Naive thymus-derived CD4-positive, alpha-beta T cell (primary cell): Measurements from ENCODE around the gene STRIP1. TPM values are rescaled to one million over a fixed set of nuclear protein-coding genes. Genes with fewer than 3 reads are reported as not detected.

ENCODE experiments used
- ATAC-seq: fragments of 150-1000 bp; cut with Tn5 transposase; 2 replicates; pipeline ENCODE4 v1.10.0; 2021; ENCODE audit warnings: mild to moderate bottlenecking, moderate library complexity
- CTCF ChIA-PET: fragments of 350-600 bp; sonication (Branson Sonifier 250); formaldehyde crosslinking; loops from one replicate; lab custom pipeline; 2021; ENCODE audit warnings: antibody characterized with exemption; lab: Charles Lee
- POLR2A ChIA-PET: fragments of 350-600 bp; sonication (Branson Sonifier 250); formaldehyde crosslinking; loops from one replicate; lab custom pipeline; 2021; ENCODE audit warnings: antibody characterized with exemption, inconsistent platforms; lab: Charles Lee
- DNase-seq, 9 donors: peaks; one replicate each; pipeline versions ENCODE4 v3.0.0 to v3.0.0-alpha.2; 2020 to 2022; ENCODE audit warnings: mixed read lengths in 1 of 9
- H3K27ac ChIP-seq: one replicate; pipeline ENCODE4 v1.7.0; 2013; ENCODE audit warnings: mild to moderate bottlenecking, low read depth, low read length, moderate library complexity
- H3K27me3 ChIP-seq, 2 donors: one replicate each; pipeline ENCODE4 v1.7.0; 2013; ENCODE audit warnings: low read length in 2 of 2, mild to moderate bottlenecking in 2 of 2, moderate library complexity in 2 of 2; ENCODE audit not compliant: control insufficient read depth in 2 of 2, insufficient read depth in 2 of 2
- H3K36me3 ChIP-seq, 3 experiments: 1 replicate in 2 of 3; 2 replicates in 1 of 3; pipeline ENCODE4 v1.7.0; 2013; ENCODE audit warnings: low read length in 3 of 3, mild to moderate bottlenecking in 3 of 3, moderate library complexity in 1 of 3; ENCODE audit not compliant: insufficient read depth in 3 of 3, control insufficient read depth in 2 of 3
- H3K4me1 ChIP-seq, 2 donors: one replicate each; pipeline ENCODE4 v1.7.0; 2013; ENCODE audit warnings: low read length in 2 of 2, mild to moderate bottlenecking in 2 of 2, moderate library complexity in 1 of 2; ENCODE audit not compliant: control insufficient read depth in 2 of 2, insufficient read depth in 2 of 2
- H3K4me3 ChIP-seq: 2 replicates; pipeline ENCODE4 v1.7.0; 2013; ENCODE audit warnings: mild to moderate bottlenecking, low read length
- H3K9me3 ChIP-seq, 3 experiments: 1 replicate in 2 of 3; 2 replicates in 1 of 3; pipeline ENCODE4 v1.7.0; 2013; ENCODE audit warnings: low read length in 3 of 3; ENCODE audit not compliant: control insufficient read depth in 2 of 3
- H3K27ac Mint-ChIP-seq, 9 donors: one replicate each; pipeline ENCODE4 v1.8.0; 2020 to 2022; ENCODE audit warnings: mixed read lengths in 9 of 9, mild to moderate bottlenecking in 8 of 9, moderate library complexity in 5 of 9, inconsistent platforms in 2 of 9
- H3K27me3 Mint-ChIP-seq, 5 donors: one replicate each; pipeline ENCODE4 v1.8.0; 2021 to 2022; ENCODE audit warnings: mixed read lengths in 5 of 5, mild to moderate bottlenecking in 1 of 5
- H3K36me3 Mint-ChIP-seq, 5 donors: one replicate each; pipeline ENCODE4 v1.8.0; 2020 to 2022; ENCODE audit warnings: mixed read lengths in 5 of 5, mild to moderate bottlenecking in 3 of 5, inconsistent platforms in 1 of 5
- H3K4me1 Mint-ChIP-seq, 7 donors: one replicate each; pipeline ENCODE4 v1.8.0; 2020 to 2022; ENCODE audit warnings: mixed read lengths in 7 of 7, mild to moderate bottlenecking in 3 of 7, inconsistent platforms in 1 of 7
- H3K4me3 Mint-ChIP-seq, 10 donors: one replicate each; pipeline ENCODE4 v1.8.0; 2020 to 2022; ENCODE audit warnings: mild to moderate bottlenecking in 10 of 10, mixed read lengths in 10 of 10, moderate library complexity in 6 of 10, inconsistent platforms in 2 of 10
- H3K9me3 Mint-ChIP-seq, 11 donors: one replicate each; pipeline ENCODE4 v1.8.0; 2020 to 2022; ENCODE audit warnings: mixed read lengths in 11 of 11, mild to moderate bottlenecking in 4 of 11, inconsistent platforms in 1 of 11, moderate library complexity in 1 of 11
- intact Hi-C, 2 donors: fragments of 100-400 bp; cut with micrococcal nuclease; formaldehyde crosslinking; loops; one replicate each; pipeline ENCODE4 v1.15.1; 2023
- polyA plus RNA-seq, 2 donors: library from polyadenylated mRNA; unstranded; fragments of 300-500 nt; fragmentation: Illumina TruSeq; gene quantifications; one replicate each; pipeline ENCODE4 v1.2.3, GENCODE V29; 2021
- total RNA-seq, 6 experiments: library from RNA in 5 of 6; stranded (reverse) in 5 of 6; gene quantifications; 1 replicate in 5 of 6; 2 replicates in 1 of 6; pipeline ENCODE4 v1.2.3 and lab custom pipeline; 2021 to 2026

Gene STRIP1
- total and polyA plus RNA-seq, 7 experiments from 2014 or later: 21.4 to 83.9 (median 65.7) TPM

GRCh38 chr1:110038271-110038670 lies 3.8 kb downstream of the STRIP1 start:
- CTCF ChIA-PET: no interaction called here
- Histone ChIP-seq H3K27ac (no peak overlapping the region), H3K36me3 (peaks cover 5 to 58% (median 17%) of the 10 kb centered on the region in 3 experiments), H3K27me3 (no peaks in the 10 kb centered on the region), H3K4me1 (peaks cover 17 to 19% of the 10 kb centered on the region in 2 donors), H3K4me3 (no peak overlapping the region), H3K9me3 (no peaks in the 10 kb centered on the region)
- ATAC-seq (no peak), DNase-seq (no peak)
- Mint-ChIP-seq H3K4me3 (no peak overlapping the region), H3K27me3 (no peaks in the 10 kb centered on the region), H3K9me3 (no peaks in the 10 kb centered on the region), H3K36me3 (peaks cover 6 to 37% (median 18%) of the 10 kb centered on the region in 5 donors), H3K27ac (no peak overlapping the region), H3K4me1 (peaks cover 15 to 39% (median 31%) of the 10 kb centered on the region in 7 donors)
- POLR2A ChIA-PET: no interaction called here
- intact Hi-C loops: loop anchor here (5.0 to 10.0 kb wide), 3 partner anchors 1073 to 1719 kb away; partner anchors contain the start of genes ATP5PB (in 1 of the 2), CLCC1 (in 1 of the 2), DDX20 (in 1 of the 2) and WDR77 (in 1 of the 2)

- ChIA-PET CTCF (interaction anchor here (1.1 to 1.5 kb wide), 2 partner anchors 10 to 14 kb away, joined by 3 to 4 read pairs; no protein-coding TSS in a partner anchor), POLR2A (no interaction called here)
- intact Hi-C loops: loop anchor here (5.0 to 10.0 kb wide), 3 partner anchors 1075 to 1718 kb away; partner anchors contain the start of genes ATP5PB (in 1 of the 2), CLCC1 (in 1 of the 2), DDX20 (in 1 of the 2) and WDR77 (in 1 of the 2)
- Histone ChIP-seq H3K4me3 (no peak overlapping the region), H3K9me3 (no peaks in the 10 kb centered on the region), H3K27ac (no peak overlapping the region), H3K36me3 (peaks cover 13 to 71% (median 28%) of the 10 kb centered on the region in 3 experiments), H3K4me1 (peaks cover 7 to 10% of the 10 kb centered on the region in 2 donors), H3K27me3 (no peaks in the 10 kb centered on the region)
- no peaks in the 10 kb centered on the region for H3K27me3 Mint-ChIP-seq
- H3K9me3 Mint-ChIP-seq: no peaks in the 10 kb centered on the region
- H3K27ac Mint-ChIP-seq: no peak overlapping the region
- no peak overlapping the region for H3K4me3 Mint-ChIP-seq
- no peak for ATAC-seq
- peaks cover 11 to 47% (median 18%) of the 10 kb centered on the region in 5 donors for H3K36me3 Mint-ChIP-seq
- no peak for DNase-seq
- H3K4me1 Mint-ChIP-seq: peaks cover 7 to 27% (median 20%) of the 10 kb centered on the region in 7 donors
Measured at GRCh38 chr1:110039641-110040040, 5.2 kb downstream of the STRIP1 start.

- Mint-ChIP-seq H3K27ac (peak overlapping the region in 1 of 9 donors; percentile 46), H3K9me3 (no peaks in the 10 kb centered on the region), H3K4me1 (peaks cover 3 to 22% (median 15%) of the 10 kb centered on the region in 7 donors), H3K36me3 (peaks cover 13 to 49% (median 20%) of the 10 kb centered on the region in 5 donors), H3K4me3 (no peak overlapping the region), H3K27me3 (no peaks in the 10 kb centered on the region)
- ChIA-PET CTCF (interaction anchor here (1.0 kb wide), 1 partner anchor 15 kb away, joined by 4 read pairs; no protein-coding TSS in a partner anchor), POLR2A (no interaction called here)
- peaks cover 5 to 6% of the 10 kb centered on the region in 2 donors for H3K4me1 ChIP-seq
- H3K4me3 ChIP-seq: no peak overlapping the region
- DNase-seq (no peak), ATAC-seq (peak; percentile 14)
- H3K9me3 ChIP-seq: no peaks in the 10 kb centered on the region
- no peaks in the 10 kb centered on the region for H3K27me3 ChIP-seq
- peaks cover 18 to 76% (median 31%) of the 10 kb centered on the region in 3 experiments for H3K36me3 ChIP-seq
- H3K27ac ChIP-seq: no peak overlapping the region
- intact Hi-C loops: no loop called here
Measured at GRCh38 chr1:110040548-110040947, 6.1 kb downstream of the STRIP1 start.

- H3K4me1 Mint-ChIP-seq: peaks cover 0 to 6% (median 0%) of the 10 kb centered on the region in 7 donors
- ATAC-seq: no peak
- H3K9me3 ChIP-seq: no peaks in the 10 kb centered on the region
- no peak overlapping the region for H3K4me3 ChIP-seq
- H3K27me3 ChIP-seq: no peaks in the 10 kb centered on the region
- peaks cover 29 to 99% (median 34%) of the 10 kb centered on the region in 3 experiments for H3K36me3 ChIP-seq
- ChIA-PET CTCF (interaction anchor here (0.6 kb wide), 1 partner anchor 11 kb away, joined by 3 read pairs; no protein-coding TSS in a partner anchor), POLR2A (no interaction called here)
- H3K4me1 ChIP-seq: no peaks in the 10 kb centered on the region
- no peak overlapping the region for H3K27ac Mint-ChIP-seq
- DNase-seq: no peak
- H3K36me3 Mint-ChIP-seq: peaks cover 13 to 68% (median 32%) of the 10 kb centered on the region in 5 donors
- no peak overlapping the region for H3K4me3 Mint-ChIP-seq
- no peaks in the 10 kb centered on the region for H3K9me3 Mint-ChIP-seq
- no peaks in the 10 kb centered on the region for H3K27me3 Mint-ChIP-seq
- intact Hi-C loops: no loop called here
- H3K27ac ChIP-seq: no peak overlapping the region
Measured at GRCh38 chr1:110043016-110043415, 8.6 kb downstream of the STRIP1 start.

- H3K4me1 ChIP-seq: no peaks in the 10 kb centered on the region
- Mint-ChIP-seq H3K4me3 (no peak overlapping the region), H3K27ac (no peak overlapping the region), H3K36me3 (peaks cover 17 to 67% (median 28%) of the 10 kb centered on the region in 5 donors), H3K9me3 (no peaks in the 10 kb centered on the region), H3K4me1 (peaks cover 0 to 6% (median 0%) of the 10 kb centered on the region in 7 donors), H3K27me3 (no peaks in the 10 kb centered on the region)
- no peak for ATAC-seq
- peaks cover 26 to 99% (median 30%) of the 10 kb centered on the region in 3 experiments for H3K36me3 ChIP-seq
- H3K27ac ChIP-seq: no peak overlapping the region
- no peaks in the 10 kb centered on the region for H3K27me3 ChIP-seq
- H3K4me3 ChIP-seq: no peak overlapping the region
- ChIA-PET POLR2A (no interaction called here), CTCF (interaction anchor here (0.6 to 1.2 kb wide), 2 partner anchors 12 to 126 kb away, joined by 3 to 5 read pairs; no protein-coding TSS in a partner anchor)
- H3K9me3 ChIP-seq: no peaks in the 10 kb centered on the region
- DNase-seq: no peak
- intact Hi-C loops: no loop called here
Measured at GRCh38 chr1:110047463-110047862, 13.0 kb downstream of the STRIP1 start.

GRCh38 chr1:110048240-110048639 lies 13.8 kb downstream of the STRIP1 start:
- peaks cover 22 to 67% (median 27%) of the 10 kb centered on the region in 5 donors for H3K36me3 Mint-ChIP-seq
- DNase-seq (no peak), ATAC-seq (no peak)
- H3K27ac Mint-ChIP-seq: peak overlapping the region in 3 of 9 donors; percentile 33 to 63 (median 45)
- H3K4me1 Mint-ChIP-seq: peaks cover 0 to 9% (median 0%) of the 10 kb centered on the region in 7 donors
- no peaks in the 10 kb centered on the region for H3K27me3 Mint-ChIP-seq
- ChIA-PET CTCF (interaction anchor here (1.2 kb wide), 1 partner anchor 11 kb away, joined by 5 read pairs; no protein-coding TSS in a partner anchor), POLR2A (no interaction called here)
- no peaks in the 10 kb centered on the region for H3K9me3 Mint-ChIP-seq
- intact Hi-C loops: no loop called here
- Histone ChIP-seq H3K9me3 (no peaks in the 10 kb centered on the region), H3K4me1 (no peaks in the 10 kb centered on the region), H3K27me3 (no peaks in the 10 kb centered on the region), H3K36me3 (peaks cover 22 to 99% (median 32%) of the 10 kb centered on the region in 3 experiments), H3K4me3 (no peak overlapping the region), H3K27ac (no peak overlapping the region)
- H3K4me3 Mint-ChIP-seq: no peak overlapping the region
